HG03432 (cell line): ENCODE measurements around the gene CDCA7L.
"Not testable (repeated sequence)": the region's sequence is repeated elsewhere in the genome, so short reads cannot be mapped to it uniquely, and the experiment has no call there.

ENCODE experiments used
- ATAC-seq: cut with Tn5 transposase; IDR thresholded peaks from one replicate; pipeline ENCODE4 v1.9.1; 2021; ENCODE audit warnings: mild to moderate bottlenecking, moderate library complexity; ENCODE audit not compliant: unreplicated experiment

CDCA7L gene

DNA sequence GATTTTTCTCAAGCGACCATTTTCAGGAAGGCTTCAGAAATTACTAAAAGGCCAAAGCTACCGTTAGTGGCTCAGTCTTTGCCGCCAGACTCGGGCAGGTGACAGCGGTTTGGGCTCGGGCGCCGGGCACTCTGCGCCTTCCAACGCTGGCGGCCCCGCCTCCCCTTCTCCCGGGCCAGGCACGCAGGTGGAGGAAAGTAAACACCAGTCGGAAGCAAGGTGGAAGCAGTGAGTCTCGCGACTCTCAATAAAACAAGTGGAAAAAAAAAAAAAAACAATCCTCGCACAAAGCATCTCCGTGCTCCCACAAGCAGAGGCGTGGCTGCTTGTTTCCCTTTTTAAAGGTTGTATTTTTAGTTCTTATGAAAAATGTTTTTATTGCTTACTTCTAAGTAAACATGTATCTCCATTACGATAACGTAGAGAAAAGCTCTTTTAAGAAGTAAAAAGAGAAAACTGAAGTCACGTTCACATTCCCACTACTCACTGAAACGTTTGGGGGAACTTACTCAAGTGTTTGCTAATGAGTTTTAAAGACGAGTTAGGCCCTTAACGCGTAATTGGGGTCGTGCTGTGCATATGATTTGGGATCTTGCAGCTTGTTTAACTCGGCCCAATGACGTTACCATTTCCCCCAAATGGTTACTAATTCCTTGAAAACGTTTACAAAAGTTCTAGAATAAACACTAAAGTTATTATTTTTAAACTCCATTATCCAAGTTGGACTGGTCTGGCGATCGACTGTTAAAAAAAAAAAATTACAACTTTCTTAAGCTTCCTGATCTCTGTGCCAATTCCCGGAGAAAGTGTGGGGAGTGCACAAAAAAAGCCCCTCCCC lies 864 bp downstream of the CDCA7L start:
- ATAC-seq, result no peak

DNA sequence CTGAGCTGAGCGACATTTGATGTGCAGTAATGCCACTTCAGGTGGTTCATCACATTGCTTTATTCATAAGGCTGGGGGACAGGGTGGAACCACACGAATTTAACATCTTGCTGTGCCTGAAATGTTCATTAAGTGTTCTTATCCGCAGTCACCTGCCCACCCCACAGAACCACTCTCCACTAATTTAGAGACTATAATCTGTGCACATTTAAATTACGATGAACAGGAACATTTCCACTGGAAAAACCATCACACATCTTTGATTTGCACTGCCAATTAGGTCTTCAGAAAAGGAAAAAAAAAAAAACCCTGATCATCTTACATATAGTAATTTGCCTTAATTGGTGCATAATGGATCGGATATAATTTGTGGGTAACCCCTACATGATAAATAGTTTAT lies 2.3 kb downstream of the CDCA7L start:
- ATAC-seq, result no peak

DNA sequence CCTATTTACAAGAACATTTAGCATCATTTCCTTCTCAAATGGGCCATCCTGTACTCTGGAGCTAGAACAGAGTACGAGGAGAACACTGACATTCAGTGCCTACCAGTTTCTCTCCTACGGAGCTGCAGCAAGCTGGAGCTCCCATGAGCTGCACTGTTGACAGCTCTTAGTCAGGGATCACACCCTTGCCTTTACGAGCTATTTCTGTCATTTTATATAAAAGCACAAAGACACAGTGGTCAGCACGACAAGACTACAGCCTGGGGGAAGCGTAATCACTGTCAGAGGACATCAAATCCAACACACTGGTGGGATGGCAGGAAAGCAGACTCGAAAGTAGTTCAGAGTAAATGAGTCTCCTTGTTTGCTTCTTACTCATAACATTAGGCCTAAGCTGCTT lies 2.7 kb downstream of the CDCA7L start:
- ATAC-seq, result no peak

DNA sequence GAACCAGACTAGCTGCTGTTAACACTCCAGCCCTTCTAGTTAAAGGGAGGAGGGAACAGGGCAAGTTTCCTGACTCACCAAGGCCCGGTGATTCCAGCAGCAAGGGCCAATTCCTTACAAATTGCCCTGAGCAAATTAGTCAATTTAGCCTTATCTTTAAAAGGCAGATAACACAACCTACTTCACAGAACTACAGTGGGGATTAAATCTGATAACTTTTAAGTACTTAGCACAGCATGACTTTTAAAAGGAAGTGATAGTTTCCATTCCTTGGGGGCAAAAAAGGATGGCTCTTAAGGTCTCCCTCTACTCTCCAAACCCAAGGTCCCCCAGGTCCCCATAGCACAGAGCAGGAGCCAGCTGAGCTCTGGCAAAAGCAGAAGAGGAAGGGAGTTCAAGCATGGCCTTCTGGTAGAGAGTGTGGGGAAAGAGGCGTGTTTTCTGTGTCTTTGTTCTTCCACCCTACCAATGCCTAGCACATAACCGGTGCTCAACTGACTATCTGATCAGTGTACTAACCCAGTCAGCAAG lies 4.0 kb downstream of the CDCA7L start:
- ATAC-seq, result peak; percentile 7

DNA sequence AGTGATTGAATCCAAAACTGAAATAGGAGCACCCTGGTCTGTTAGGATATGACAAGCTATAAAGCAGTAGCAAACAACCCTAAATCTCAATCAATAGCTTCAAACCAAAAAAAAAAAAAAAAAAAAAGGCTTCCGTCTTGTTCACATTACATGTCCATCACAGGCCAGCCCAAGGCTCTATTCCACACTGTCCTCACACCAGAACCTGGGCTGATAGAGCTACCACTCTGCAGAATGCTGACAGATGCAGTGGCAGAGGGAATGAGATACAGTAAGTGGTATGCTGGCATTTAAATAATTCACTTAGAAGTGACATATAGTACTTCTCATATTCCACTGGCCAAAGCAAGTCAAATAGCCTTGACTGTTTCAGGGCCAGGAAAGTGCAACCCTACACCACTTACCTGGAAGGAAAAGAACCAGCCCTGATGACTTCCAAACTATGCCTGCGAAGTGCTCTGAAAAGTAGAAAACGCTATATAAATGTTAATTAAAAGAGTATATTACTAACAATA lies 5.8 kb downstream of the CDCA7L start:
- no peak for ATAC-seq

DNA sequence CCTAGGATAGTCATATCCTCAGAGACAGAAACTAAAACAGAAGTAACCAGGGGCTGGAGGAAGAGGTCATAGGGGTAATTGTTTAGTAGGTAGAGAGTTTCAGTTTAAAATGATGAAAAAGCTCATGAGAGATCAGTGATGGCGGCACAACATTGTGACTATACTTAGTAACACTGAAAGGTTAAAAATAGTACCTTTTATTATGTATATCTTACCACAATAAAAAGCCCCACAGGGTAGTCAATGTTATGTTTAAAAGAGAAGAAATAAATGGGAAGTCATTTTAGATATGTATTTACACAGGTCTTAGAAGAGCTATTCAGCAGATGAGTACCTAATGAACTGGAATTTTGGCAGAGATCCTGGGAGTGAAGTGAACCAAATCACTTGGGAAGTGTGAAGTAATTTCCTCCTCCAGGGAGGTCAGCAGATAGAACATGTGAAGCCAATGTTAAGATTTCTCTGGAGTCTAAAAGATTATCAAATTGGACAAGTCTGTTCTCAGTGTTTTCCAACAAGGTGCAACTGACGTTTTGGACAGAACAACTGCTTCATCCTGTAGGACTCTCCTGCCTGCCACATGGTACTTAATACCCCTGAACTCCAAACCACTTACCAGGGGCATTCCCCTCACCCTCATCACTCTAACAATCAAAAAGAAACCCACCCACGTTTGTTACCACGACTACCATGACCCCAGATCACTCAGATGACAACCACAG lies 6.4 kb downstream of the CDCA7L start:
- peak; percentile 84 for ATAC-seq

DNA sequence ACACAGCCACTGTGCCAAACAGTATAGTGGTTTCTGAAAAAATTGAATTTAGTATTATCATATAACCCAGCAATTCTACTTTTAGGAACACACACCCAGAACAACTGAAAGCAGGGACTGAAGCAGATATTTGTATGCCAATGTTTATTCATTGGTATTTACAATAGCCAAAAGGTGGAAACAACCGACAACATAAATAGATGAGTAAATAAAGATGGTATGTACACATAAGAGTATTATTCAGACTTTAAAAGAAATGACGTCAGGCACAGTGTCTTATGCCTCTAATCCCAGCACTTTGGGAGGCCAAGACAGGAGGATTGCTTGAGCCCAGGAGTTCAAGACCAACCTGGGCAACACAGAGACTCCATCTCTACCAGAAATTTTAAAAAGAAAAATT lies 7.2 kb downstream of the CDCA7L start:
- ATAC-seq, result no peak

DNA sequence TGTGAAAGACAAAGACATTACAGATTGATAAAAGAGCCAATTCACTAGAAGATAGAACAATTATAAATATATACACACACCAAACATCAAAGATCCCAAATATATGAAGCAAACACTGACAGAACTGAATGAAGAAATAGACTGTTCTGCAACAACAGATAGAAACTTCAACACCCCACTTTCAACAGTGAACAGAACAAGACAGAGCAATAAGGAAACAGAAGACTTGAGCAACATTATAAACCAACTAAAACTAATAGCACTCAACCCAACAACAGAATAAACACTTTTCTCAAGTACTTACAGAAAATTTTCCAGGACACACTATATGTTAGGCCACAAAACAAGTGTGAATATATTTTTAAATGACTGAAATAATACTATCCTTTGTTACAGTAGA lies 10.9 kb downstream of the CDCA7L start:
- ATAC-seq, result no peak

DNA sequence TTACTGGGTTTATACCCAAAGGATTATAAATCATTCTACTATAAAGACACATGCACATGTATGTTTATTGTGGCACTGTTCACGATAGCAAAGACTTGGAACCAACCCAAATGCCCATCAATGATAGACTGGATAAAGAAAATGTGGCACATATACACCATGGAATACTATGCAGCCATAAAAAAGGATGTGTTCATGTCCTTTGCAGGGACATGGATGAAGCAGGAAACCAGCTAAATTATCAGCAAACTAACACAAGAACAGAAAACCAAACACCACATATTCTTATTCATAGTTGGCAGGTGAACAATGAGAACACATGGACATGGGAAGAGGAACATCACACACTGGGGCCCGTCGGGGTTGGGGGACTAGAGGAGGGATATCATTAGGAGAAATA lies 12.4 kb downstream of the CDCA7L start:
- ATAC-seq, result not testable (repeated sequence)

DNA sequence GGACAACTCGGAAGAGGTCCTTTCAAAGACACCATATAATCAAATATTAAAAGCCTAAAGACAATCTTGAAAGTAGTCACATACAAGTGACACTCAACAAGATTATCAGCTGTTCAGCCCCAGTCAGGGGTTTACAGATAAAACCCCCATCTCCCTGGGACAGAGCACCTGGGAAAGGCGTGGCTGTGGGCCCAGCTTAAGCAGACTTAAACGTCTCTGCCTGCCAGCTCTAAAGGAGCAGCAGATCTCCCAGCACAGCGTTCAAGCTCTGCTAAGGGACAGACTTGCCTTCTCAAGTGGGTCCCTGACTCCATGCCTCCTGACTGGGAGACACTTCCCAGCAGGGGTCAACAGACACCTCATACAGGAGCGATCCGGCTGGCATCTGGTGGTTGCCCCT lies 18.0 kb downstream of the CDCA7L start:
- no peak for ATAC-seq

DNA sequence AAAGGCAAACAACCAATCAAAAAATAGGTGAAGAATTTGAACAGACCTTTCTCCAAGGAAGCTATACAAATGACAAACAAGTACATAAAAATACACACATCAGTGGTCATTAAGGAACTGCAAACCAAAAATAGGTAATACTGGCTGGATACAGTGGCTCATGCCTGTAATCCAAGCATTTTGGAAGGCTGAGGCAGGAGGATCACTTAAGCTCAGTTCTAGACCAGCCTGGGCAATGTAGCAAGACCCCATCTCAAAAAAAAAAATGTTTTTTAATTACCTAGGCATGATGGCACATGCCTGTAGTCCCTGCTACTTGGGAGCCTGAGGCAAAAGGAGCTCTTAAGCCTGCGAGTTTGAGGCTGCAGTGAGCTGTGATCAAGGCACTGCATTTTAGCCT lies 19.3 kb downstream of the CDCA7L start:
- no peak for ATAC-seq

DNA sequence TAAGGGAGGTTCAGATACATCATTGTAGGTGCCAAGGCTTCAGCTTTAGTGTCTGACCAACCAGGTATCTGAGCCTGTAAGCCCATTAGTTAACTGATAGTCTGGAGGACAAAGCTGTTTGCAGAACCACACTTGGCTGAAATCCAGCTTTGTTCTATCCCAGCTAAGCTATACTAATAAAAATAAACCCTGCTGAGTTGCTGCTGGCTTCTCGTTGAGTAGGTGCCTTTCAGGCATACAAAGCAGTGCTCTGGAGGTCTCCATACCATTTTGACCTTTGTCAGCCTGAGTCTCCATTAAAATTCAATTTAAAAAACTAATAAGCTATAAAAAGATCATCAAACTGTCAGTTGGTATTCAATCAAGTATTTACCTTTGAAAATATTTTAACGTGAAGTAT lies 22.0 kb downstream of the CDCA7L start:
- ATAC-seq, result no peak

DNA sequence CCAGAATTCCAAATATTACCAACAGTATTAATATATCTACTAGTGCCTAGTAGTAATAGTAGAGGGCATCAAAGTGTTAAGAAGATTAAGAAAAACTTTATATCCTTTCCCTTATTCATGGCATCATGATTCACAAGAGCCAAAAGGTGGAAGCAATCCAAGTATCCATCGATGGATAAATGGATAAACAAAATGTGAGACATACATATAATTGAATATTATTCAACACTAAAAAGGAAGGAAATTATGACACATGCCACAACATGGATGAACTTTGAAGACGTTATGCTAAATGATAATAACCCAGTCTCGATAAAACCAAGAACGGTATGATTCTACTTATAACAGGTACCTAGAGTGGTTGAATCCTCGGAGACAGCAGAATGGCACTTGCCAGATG lies 23.1 kb downstream of the CDCA7L start:
- ATAC-seq, result no peak

DNA sequence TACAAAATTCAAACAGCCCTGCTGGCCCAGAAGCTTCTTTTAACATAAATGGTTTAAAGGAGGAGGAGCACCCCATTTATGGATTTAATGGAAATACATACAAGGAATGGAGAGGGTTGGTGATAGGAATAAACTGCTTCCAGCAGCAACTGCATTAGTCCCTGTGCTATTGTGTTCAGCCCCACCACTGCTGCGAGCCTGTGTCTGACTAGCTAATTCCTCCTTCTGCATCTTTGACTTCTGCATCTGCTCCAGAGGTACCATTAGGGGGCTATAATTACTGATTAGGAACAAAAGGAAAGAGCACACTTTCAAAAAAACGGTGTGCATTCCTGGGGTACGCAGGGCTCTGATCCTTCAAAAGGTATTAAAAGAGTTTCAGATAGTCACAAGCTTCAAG lies 24.8 kb downstream of the CDCA7L start:
- ATAC-seq, result no peak

DNA sequence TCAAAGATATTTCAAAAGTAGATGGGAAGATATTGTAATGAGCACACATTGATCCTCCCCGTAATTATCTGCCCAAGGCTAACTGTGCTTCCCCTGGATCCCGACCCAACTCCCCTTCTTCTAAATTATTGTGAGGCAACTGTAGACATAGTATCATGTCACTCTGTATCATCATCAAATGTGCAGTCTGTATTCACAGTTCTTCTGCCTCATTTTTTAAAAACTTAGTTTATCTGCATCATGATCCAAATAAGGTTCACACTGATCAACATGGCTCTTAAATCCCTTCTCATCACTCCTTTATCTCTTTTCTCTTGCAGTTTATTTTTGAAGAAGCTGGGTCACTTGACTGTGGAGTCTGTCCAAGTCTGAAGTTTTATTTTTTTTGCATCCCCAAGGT lies 27.5 kb downstream of the CDCA7L start:
- ATAC-seq, result no peak

DNA sequence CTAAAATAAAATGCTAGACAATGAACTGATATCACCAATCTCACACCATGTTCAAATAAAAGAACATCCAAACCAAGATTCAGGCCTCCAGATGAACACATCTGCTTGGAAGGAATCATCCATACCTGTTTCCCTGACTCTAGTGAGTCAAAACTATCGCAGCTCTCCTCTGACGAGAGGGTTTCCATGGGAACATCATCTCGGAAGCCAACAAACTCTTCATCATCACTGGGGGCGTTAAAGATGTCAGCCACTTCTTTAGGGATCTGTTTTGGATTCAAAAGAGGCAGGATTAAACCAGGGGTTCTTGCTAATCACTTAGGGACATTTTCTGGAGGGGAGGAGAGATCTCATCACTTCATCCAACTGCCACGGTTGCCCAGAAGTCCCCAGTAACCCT lies 29.1 kb downstream of the CDCA7L start:
- no peak for ATAC-seq

DNA sequence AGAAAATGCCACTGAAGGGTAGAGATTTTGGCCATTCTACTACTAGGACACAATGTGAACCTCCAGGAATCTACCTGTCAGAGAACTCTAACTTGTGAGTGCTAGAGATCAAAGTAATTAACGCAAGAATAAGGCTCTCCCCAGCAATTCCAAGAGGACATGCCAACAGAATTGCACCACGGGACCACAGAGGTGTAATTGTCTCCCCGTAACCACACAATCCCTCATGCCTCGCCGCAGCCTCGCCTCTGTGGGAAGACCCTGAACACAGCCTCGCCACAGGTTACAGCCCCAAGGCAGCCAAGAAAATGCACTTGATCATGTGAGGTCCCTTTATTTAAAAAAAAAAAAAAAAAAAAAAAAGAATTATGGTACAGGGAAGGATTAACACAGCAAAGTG lies 29.5 kb downstream of the CDCA7L start:
- no peak for ATAC-seq

DNA sequence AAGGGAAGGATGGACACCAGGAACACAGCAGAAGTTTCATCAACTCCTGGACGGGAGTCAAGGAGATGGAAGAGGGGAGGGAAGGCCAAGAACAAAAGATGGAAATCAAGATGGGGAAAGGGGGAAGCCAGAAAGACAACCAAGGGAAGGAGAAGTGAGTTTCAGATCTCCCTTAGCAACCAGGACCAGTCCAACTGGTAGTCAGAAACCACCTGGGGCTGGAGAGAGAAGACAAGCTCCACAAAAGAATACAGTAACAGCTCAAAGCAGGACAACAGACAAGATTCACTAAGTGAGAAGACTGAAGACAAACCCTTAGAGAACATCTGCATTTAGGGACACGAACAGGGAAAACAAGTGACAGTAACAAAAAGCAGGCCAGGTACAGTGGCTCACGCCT lies 30.6 kb downstream of the CDCA7L start:
- ATAC-seq, result no peak

DNA sequence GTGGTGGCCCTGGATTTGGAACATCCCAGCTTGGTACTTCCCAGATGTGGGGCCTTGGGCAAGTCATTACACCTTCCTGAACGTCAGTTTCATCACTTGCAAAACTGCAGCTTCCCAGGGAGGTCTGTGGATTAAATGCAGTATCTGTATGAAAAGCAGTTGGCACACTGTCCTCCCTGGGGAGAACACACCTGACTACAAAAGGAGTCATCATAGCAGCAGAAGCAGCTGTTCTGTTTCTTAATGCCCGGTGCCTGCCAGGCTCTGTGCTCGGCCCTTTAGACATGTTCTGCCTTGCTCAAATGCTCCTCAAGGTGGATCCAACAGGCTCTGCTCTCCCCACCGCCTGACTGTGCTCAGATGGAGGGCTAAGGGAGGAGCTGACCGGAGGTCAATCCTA lies 31.0 kb downstream of the CDCA7L start:
- ATAC-seq, result no peak

DNA sequence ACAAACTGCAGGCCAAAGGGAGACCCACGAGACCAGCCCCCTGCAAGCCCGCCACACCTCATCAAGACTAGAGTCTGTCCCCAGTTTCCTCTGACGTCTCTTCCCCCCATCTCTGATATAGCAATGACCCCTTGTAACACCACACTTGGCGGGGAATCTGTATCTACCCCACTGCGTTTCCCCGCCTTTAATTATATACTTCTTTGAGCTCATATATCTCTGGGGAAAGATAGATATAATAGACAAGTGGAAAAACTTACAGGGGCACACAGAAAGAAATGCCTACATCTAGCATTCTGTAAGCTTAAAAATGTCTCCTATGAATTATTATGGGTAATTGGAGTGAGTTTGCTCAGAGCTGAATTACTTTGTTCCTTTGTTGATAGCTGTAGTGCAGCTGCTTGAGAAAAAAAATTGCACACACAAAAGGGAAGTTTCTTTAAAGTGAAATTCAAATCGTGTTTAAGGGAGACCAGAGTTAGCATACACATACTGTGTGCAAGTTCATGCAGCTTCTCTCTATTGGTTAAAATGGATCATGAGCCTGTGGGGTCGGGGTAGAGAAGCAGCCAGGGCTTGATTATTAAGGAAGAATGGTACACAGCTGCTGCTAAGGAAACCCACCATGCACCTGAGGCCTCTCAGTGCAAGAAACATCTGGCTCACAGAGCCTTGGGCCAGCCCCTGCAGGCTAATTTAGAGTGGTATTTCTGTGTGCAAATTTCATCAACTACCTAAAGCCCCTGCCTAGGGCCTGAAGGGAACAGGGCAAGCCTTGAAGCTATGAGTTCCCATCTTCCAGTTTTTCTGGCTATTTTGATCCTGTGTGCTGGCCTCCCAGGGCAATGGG lies 32.5 kb downstream of the CDCA7L start:
- no peak for ATAC-seq

DNA sequence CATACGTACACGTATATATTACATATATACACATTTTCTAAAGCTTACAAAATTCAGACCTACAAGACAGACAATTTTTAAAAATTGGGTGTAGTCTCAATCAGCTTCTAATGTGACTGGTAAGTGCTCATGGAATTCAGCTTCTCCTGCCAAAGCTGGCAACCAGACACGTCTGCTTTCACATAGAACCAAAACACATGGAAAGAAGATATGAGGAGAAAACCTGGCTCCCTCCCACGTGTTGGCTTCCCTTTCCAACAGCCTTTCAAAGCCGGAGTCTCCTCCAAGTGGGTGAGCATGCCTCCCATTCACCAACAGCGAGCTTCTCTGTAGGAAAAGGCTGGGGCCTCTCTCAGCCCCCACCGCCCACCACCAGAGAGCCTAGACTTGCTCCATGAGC lies 33.4 kb downstream of the CDCA7L start:
- no peak for ATAC-seq
